NT2/D1 (cell line): ENCODE data around the gene ABCG2.
"Not testable (repeated sequence)": the region's sequence is repeated elsewhere in the genome, so short reads cannot be mapped to it uniquely, and the experiment has no call there.

Experiments
- DNase-seq: peaks from one replicate; pipeline ENCODE4 v3.0.0-alpha.2; 2011; ENCODE audit warnings: low read depth, low spot score
- H3K27me3 ChIP-seq: 2 replicates; pipeline ENCODE4 v1.6.0; 2011; ENCODE audit warnings: mild to moderate bottlenecking; ENCODE audit not compliant: insufficient read length, insufficient read depth
- H3K36me3 ChIP-seq: 2 replicates; pipeline ENCODE4 v1.6.1; 2011; ENCODE audit warnings: mild to moderate bottlenecking, low read length, mixed read lengths; ENCODE audit not compliant: insufficient read depth, insufficient read length
- H3K4me1 ChIP-seq: 2 replicates; pipeline ENCODE4 v1.5.1; 2011; ENCODE audit not compliant: insufficient read depth, insufficient read length
- H3K4me3 ChIP-seq: 2 replicates; pipeline ENCODE4 v1.5.1; 2011; ENCODE audit warnings: low read depth; ENCODE audit not compliant: insufficient read length
- H3K9ac ChIP-seq: 2 replicates; pipeline ENCODE4 v1.6.0; 2011; ENCODE audit warnings: low read depth; ENCODE audit not compliant: insufficient read length
- H3K9me3 ChIP-seq: 2 replicates; pipeline ENCODE4 v1.5.1; 2011; ENCODE audit warnings: mild to moderate bottlenecking, low read length; ENCODE audit not compliant: insufficient read depth
- SUZ12 ChIP-seq: IDR thresholded peaks from 2 replicates; pipeline ENCODE4 v1.6.1; 2011; ENCODE audit not compliant: insufficient read length, insufficient read depth; ENCODE audit errors: extremely low read depth
- YY1 ChIP-seq: IDR thresholded peaks from 2 replicates; pipeline ENCODE4 v1.6.1; 2011; ENCODE audit not compliant: insufficient read length, insufficient read depth
- ZNF274 ChIP-seq: IDR thresholded peaks from 2 replicates; pipeline ENCODE4 v1.6.1; 2011; ENCODE audit warnings: mild to moderate bottlenecking, low read depth, low read length

ABCG2 gene

GRCh38 chr4:88112856-88113255 is 45.6 kb downstream of the ABCG2 start:
- no peaks in the 10 kb centered on the region for H3K9me3 ChIP-seq
- no peak for DNase-seq
- no peaks in the 10 kb centered on the region for H3K4me1 ChIP-seq
- no peaks in the 10 kb centered on the region for H3K36me3 ChIP-seq
- H3K9ac ChIP-seq = no peak overlapping the region
- TF ChIP-seq ZNF274 = no peak
- no peak for TF ChIP-seq SUZ12
- no peak for TF ChIP-seq YY1
- no peak overlapping the region for H3K4me3 ChIP-seq
- H3K27me3 ChIP-seq = no peaks in the 10 kb centered on the region

GRCh38 chr4:88110826-88111225 is 47.6 kb downstream of the ABCG2 start:
- Histone ChIP-seq H3K4me1 (no peaks in the 10 kb centered on the region), H3K4me3 (no peak overlapping the region), H3K9ac (no peak overlapping the region), H3K36me3 (no peaks in the 10 kb centered on the region), H3K9me3 (no peaks in the 10 kb centered on the region), H3K27me3 (no peaks in the 10 kb centered on the region)
- DNase-seq = no peak
- TF ChIP-seq YY1 = no peak
- TF ChIP-seq ZNF274 = no peak
- no peak for TF ChIP-seq SUZ12

- no peaks in the 10 kb centered on the region for H3K36me3 ChIP-seq
- no peaks in the 10 kb centered on the region for H3K9me3 ChIP-seq
- H3K4me1 ChIP-seq = no peaks in the 10 kb centered on the region
- TF ChIP-seq ZNF274 = no peak
- no peak for TF ChIP-seq YY1
- no peak for TF ChIP-seq SUZ12
- DNase-seq = no peak
- no peak overlapping the region for H3K9ac ChIP-seq
- no peaks in the 10 kb centered on the region for H3K27me3 ChIP-seq
- no peak overlapping the region for H3K4me3 ChIP-seq
Measured at GRCh38 chr4:88109123-88109881, 49.1 kb downstream of the ABCG2 start.

- no peak overlapping the region for H3K4me3 ChIP-seq
- H3K9me3 ChIP-seq = no peaks in the 10 kb centered on the region
- no peak for DNase-seq
- no peaks in the 10 kb centered on the region for H3K4me1 ChIP-seq
- TF ChIP-seq ZNF274 (no peak), YY1 (no peak), SUZ12 (no peak)
- H3K27me3 ChIP-seq = no peaks in the 10 kb centered on the region
- no peaks in the 10 kb centered on the region for H3K36me3 ChIP-seq
- H3K9ac ChIP-seq = no peak overlapping the region
Measured at GRCh38 chr4:88108747-88109122, 49.7 kb downstream of the ABCG2 start.

- not testable (repeated sequence) for H3K36me3 ChIP-seq, H3K4me1 ChIP-seq, H3K27me3 ChIP-seq, DNase-seq, H3K9ac ChIP-seq, H3K4me3 ChIP-seq, H3K9me3 ChIP-seq
Measured at GRCh38 chr4:88108108-88108465, 50.4 kb downstream of the ABCG2 start.

- Histone ChIP-seq H3K9me3 (no peaks in the 10 kb centered on the region), H3K4me3 (no peak overlapping the region), H3K36me3 (no peaks in the 10 kb centered on the region), H3K9ac (no peak overlapping the region), H3K4me1 (no peaks in the 10 kb centered on the region), H3K27me3 (no peaks in the 10 kb centered on the region)
- no peak for TF ChIP-seq SUZ12
- TF ChIP-seq ZNF274 = no peak
- no peak for TF ChIP-seq YY1
- no peak for DNase-seq
Measured at GRCh38 chr4:88107406-88108107, 50.9 kb downstream of the ABCG2 start.

- Histone ChIP-seq H3K36me3 (no peaks in the 10 kb centered on the region), H3K4me3 (no peak overlapping the region), H3K4me1 (no peaks in the 10 kb centered on the region), H3K9ac (no peak overlapping the region), H3K9me3 (no peaks in the 10 kb centered on the region), H3K27me3 (no peaks in the 10 kb centered on the region)
- TF ChIP-seq SUZ12 (no peak), ZNF274 (no peak), YY1 (no peak)
- DNase-seq = no peak
Measured at GRCh38 chr4:88106205-88106604, 52.2 kb downstream of the ABCG2 start.
